GM18499 (cell line): ENCODE data around the gene CMC2.

ENCODE experiments used
- ATAC-seq: cut with Tn5 transposase; IDR thresholded peaks from one replicate; pipeline ENCODE4 v1.9.1; 2021; ENCODE audit warnings: moderate number of reproducible peaks; ENCODE audit not compliant: insufficient read depth, unreplicated experiment

The CMC2 gene

DNA sequence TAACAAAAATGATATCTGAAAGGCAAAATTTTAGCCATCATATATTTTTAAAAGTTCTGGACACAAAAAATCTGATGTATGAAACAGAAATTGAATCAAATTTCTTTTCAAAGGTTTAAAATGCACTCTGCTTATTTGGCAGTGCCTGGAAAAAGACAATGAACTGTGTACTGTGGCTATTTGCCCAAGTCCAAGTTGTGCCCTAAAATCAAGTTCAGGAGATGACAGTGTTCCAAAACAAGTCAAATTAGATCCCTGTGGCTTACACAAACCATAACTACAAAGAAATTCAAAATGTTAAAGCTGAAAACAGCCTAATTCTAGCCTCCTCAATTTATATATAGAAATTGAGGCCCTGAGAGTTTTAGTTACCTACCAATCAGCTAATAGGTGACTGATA is 25.6 kb downstream of the CMC2 start:
- no peak for ATAC-seq

DNA sequence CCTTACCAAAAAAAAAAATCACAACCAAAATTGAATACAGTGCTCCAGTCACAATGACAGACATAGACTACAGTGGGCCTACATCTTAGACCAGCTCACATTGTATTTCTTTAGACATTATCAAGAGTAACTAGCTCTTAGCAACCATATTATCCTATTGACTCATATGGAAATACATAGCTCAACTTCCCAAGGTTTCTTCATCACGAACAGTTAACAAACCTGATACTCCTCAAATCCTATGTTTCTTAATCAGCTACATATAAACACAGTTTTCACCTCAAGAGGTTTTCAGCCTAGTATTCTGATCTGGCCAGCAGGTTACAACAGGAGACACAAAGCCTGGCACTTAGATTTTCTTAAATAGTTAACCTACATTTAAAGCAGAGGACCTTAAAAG is 29.7 kb downstream of the CMC2 start:
- ATAC-seq, result no peak

DNA sequence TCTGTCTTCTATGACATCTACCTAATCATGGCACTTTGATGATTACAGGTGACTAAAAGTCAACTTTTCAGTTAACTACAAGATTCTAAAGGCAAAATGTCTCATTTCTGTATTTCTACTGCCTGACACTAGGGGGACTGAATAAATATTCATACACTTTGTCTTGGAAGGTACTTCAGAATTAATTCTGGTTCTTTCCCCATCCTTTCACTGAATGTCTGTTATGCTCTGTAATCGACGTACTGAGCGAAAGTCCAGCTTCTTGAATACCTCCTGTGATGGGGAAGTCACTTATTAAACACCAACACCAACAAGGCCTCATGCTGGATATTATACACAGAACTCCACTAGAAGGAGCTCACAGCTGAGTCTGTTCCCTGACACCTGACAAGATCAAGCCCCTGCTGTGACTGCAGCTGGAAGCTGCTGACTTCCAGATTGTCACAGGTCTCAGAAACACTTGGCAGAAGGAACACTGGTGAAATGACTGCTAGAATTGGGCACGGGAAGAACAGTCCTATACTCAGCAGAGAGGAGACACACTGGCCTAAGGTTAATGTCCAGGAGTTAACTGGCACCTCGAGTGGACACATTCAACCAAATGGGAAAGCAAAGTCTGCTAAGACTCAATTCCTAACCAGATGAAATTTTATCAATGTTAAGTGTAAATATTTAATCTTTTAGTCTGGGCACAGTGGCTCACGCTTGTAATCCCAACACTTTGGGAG is 31.9 kb downstream of the CMC2 start:
- ATAC-seq, result no peak

DNA sequence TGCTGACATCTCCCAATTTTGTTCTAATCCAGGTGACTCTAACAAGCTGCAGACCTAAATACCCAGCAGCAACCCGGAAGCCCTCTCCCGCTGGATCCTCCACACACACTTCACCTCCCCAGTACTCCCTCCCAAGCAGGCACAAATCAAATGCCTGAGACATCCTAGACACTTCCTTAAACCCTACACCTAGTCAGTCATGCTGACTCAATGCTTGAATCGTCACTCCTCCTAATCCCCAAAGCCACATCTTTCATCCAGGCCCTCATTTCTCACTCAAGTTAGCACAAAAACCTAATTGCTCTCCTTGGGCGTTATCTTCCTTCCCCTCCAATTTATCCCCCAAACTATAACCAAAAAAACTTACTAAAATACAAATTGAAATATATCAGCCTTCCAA is 32.7 kb downstream of the CMC2 start:
- no peak for ATAC-seq

DNA sequence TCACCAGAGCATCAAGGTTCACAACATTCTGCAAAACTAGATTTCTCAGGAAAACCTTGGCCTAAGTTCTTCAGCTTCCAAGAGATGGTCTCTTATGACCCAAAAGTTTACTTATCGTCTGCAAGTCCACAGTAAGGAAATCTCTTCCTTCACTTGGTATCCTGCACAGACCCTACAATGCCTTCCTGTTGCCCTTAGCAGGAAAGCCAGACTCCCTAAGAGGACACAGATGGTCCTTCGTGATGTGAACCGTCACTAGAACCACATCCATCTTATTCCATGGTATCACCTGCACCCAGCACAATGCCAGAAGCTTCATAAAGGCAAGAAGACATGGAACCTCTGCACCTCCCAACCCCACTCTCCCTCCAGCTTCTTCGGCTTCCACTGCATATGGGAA is 34.1 kb downstream of the CMC2 start:
- no peak for ATAC-seq

DNA sequence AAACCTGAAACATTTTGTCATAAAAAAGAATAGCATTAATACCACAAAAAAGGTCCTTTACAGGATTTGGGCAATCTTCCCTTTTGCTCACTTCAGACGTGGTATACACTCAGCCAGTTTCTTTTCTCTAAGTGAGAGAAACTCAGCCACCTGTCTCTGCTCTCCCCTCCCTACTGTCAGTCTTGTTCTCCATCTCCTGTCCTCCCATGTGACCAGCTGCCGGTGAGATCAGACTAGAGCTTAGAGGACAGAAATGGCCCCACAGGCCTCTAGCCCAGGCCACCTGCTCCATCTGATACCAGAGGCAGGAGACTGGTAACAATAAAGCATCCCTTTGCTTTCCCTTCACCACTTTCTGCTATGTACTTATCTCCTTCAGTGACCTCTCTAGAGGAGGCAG is 34.9 kb downstream of the CMC2 start:
- ATAC-seq, result peak; percentile 56

DNA sequence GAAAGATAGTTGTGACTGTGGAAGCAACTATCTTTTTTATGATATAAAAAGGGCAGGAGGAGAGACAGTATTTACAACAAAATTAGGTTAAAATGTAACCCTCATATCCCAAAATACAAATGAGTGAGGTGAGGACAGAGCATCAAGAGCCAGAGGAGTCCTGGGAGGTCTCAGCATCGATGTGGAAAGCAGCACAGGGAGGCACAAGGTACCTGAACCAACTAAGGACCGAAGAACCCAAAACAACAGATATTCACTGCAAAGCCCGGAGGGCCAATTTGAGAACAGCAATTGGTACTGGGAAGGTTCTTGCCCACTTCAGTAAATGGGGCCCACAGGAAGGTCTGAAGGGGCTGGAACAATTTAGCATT is 37.6 kb downstream of the CMC2 start:
- no peak for ATAC-seq

DNA sequence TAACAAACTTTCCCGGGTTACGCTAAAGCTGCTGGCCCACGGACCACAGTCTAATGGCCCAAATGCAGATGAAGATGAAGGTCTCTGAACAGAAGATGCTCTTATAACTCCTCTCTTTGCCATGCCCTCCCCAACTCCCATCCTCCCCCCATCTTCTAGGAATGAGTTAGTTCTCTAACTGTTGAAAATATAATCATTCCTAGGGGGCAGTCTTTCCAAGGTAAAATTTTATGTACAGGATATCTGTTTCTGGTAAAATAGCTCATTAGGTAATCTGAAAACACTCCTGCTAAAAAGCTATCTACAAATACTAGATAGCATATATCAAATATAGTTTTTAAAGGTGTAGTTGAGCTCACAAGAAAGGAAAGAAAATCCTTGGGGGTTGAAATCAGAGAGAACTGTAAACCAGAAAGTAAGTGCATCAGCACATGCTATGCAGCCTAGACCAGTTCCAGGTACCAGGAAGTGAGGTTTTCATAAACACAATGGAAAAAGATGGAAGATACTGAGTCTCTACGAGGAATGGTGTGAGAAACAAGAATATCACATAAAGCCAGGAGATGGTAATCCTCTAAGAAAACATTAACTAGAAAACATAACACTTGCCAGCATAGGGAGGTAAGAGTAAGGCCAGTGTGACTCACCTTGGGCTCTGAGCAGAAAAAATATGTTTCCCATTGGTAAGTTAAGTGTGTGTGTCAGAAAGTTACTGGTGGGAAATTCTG is 38.1 kb downstream of the CMC2 start:
- no peak for ATAC-seq

DNA sequence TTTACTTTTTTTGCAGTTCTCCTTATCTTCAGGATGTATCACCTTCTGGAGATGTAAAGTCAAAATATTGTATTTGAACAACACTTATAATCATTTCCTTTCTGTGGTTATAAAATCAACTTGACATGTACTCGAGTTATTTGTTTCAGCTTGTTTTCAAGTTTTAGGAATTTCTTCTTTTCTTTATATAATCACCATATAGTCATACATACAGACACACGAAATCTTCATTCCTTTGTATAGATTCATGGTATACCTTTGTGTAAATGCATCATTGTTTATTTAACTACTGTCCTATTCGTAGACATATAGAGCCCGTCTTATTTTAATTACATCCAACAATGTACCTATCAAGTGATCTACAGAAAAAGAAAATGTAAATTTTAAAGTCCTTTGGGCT is 40.1 kb downstream of the CMC2 start:
- ATAC-seq, result no peak

DNA sequence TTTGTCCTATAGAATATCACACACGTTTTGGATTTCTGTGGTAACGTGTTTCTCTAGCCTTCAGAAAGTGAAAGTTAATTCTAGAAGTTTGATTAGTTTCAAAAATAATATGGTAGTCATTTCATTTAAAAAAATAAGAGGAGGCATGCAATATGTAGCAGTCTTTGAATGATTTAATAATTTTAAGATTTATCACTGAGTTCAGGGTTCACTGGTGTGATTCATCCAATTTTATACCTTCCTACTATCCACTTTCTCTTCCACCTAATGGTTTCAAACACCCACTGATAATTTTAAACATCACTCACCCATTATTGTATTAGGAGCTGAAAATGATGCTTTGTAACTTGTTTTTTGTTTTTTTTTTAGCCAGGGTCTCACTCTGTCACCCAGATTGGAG is 42.3 kb downstream of the CMC2 start:
- ATAC-seq, result no peak

DNA sequence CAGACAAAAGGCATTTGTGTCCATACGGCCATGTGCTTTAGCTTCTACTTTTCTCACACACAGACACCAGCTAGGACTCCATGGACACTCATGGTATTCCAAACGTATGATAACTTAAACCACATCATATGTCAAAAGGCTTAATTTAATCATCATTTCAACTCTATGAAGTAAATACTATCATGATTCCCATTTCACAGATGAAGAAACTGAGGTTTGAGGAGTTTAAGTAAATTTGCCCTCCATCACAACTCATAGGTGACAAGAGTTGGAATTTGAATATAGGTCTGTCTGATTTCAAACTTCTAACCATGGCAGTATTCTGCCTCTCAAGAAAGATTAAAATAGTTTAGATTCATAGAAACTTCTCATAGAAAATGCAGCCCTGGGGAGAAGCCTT is 43.8 kb downstream of the CMC2 start:
- no peak for ATAC-seq

DNA sequence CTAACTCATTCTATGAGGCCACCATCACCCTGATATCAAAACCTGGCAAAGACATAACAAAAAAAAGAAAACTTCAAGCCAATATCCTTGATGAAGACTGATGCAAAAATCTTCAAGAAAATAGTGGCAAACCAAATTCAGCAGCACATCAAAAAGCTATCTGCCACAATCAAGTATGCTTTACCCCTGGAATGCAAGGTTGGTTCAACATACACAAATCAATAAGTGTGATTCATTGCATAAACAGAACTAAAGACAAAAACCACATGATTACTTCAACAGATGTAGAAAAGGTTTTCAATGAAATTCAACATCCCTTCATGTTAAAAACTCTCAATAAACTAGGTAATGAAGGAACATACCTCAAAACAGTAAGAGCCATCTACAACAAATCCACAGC is 48.4 kb downstream of the CMC2 start:
- ATAC-seq, result no peak

DNA sequence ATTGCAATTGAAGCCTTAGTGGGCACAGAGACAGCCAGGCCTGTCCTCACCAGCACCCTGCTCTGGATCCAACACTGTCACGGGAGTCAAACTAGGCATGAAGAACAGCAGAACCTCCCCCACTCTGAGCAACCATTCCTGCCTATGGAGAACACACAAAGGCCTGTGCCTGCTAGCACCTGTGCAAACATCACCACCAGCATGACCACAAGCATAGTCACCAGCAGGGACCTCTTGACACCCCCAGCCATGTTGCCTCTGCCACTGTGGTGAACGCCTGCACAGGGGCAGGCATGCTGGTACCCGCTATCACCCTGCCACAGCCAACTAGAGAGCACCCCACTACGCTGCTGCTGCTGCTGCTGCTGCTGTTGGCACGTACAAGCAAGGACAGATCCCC is 51.7 kb downstream of the CMC2 start:
- ATAC-seq, result no peak

DNA sequence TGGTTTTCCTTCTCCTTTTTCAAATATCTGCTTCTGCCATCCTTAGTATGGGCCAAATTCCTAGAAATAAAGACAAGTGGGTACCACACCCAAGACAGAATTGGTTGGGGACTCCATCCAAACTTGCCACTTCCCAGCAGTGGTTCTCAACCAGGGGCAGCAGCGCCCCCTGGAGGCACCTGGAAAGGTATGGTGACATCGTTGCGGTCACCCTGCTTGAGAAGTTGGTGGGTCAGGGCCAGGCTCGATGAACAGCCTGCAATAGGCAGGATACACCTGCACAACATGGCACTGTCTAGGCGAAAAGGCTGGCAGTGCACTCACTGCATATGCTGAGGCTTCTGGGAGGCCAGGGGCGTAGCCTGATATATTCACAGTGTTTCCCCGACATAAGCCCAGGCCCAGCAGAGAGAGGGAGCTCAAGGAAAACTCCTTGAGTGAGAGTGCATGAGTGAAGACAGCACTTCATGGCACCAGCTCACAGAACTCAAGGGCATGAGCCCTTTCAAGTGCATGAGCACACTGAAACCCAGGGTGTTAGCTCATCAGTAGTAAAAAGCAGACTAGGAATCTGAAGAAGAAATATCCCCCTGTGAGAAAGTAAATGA is 57.7 kb downstream of the CMC2 start:
- ATAC-seq, result no peak

DNA sequence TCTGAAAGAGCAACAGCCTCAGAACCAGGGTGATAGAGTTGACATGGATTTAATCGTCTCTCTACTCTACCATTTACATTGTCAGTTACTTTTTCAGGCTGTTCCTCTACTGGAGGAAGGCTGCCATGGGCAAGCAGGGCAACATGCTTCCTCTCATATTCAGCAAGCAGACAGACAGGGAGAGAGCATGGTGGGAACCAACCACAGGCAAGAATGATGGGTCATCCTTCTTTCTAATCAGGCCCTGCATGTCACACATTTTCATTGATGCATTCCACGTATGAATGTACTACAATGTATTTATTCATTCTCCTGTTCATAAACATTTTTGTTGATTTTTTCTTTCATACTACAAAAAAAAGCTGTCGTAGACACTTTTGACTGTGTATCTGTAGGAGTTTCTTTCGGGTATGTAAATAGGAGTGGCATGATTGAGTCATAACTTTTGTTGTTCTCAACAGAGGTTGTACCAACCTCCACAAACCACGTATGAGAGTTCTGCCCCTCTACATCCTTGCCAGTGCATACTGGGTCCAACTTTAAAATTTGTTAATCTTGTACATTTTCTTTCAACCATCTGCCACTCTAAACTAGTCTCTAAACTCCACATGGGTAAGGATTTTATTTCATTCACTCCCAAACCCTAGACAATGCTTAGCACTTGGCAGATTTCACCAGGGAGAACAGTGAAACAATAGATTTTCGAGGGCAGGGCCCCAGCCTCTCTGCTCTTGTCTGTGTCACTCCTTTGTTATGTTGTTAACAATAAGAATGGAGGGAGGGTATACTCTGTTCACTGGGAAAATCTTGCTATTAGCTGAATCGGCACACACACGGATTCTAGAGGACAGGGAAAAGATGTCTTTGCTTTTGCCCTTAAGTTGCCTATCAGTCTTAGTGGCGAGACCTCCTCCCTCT is 58.7 kb downstream of the CMC2 start:
- ATAC-seq, result no peak

DNA sequence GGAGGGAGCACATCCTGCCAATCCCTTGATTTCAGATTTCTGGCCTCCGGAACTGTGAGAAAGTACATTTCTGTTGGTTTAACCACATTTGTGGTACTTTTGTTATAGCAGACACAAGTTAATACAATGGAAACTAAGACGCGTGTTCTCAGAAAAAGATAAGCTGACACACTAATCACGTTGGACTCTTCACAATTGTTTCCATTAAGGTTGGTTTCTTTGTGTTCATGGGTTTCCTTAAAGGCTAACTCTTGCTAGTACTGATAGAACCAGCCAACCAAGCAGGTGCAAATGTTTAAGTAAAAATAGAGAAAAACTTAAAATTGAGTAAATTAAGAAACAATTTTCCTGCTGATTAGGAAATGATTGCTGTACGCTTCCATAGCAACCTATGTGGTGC is 59.4 kb downstream of the CMC2 start:
- ATAC-seq, result no peak

DNA sequence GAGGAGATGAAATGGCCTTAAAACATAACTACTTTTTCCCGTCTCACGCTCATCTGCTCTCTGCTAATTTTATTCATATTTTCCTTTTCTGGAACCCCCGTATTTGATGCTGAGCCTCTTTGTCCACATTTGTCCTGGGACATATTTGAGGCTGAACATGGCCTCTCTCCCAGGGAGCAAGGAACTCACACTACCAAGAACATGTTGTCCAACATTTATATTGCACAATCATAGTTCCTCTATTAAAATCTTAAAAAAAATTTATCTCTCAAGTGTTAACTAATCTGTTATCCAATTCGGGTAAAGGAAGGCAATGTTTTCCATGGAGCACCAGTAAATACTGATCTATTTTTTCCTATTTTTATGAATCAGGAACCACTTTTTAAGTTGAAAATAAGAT is 60.2 kb downstream of the CMC2 start:
- ATAC-seq, result no peak

DNA sequence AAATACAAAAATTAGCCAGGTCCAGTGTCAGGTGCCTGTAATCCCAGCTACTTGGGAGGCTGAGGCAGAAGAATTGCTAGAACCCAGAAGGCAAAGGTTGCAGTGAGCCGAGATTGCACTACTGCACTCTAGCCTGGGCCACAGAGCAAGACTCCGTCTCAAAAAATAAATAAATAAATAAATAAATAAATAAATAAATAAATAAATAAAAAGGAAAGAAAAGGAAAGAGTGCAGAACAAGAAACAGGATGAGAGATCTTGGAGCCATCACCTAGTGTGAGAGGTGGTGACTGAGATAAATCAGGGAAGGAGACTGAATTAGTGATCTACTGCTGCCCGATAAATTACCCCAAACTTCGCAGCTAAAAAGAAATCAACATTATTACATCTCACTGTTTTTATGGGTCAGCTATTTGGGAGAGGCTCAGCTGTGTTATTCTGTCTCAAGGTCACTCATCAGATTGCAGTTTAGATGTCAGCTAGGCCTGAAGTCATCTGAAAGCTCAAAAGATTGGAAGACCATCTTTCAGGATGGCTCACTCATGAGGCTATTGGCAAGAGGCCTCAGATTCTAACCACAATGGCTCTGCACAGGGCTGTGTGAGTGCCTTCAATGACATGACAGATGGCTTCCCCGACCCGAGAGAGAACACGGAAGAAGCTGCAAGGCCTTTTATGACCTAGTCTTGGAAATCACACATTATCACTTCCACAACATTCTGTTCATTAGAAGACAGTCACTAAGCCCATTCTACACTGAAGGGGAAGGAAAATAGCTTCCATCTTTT is 66.4 kb downstream of the CMC2 start:
- ATAC-seq, result no peak

DNA sequence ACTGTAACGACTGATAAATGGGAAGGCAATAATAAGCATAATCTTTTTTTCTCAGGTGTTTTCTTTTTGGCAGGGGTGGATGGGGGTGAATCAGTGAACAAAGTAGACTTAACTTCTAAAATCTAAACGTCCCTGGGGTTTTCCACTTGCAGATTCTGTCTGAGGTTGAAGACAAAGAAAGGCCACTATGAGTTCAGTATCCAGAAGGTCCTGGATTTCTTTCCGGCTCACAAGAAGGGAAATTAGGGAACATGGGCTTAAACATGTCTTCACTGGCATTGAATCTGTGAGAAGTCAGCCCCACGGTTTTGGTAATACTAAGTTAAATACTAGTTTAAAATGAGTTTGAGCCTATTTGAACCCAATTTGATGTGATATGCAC is 67.8 kb downstream of the CMC2 start:
- ATAC-seq, result no peak
